Caco-2 (cell line): ENCODE measurements around the gene RAB13. TPM values are rescaled to one million over a fixed set of nuclear protein-coding genes. Genes with fewer than 3 reads are reported as not detected.
A peak's percentile ranks its signal among the peaks of the same experiment; 100 is the strongest.

Experiments
- BruUV-seq: library from RNA; stranded (reverse); fragments of 400-500 nt; replicated peaks from 2 replicates; lab custom pipeline; 2021; lab: Mats Ljungman, UMichigan
- CTCF ChIA-PET: fragments of 300-600 bp; sonication (Branson Sonifier 250); formaldehyde crosslinking; loops from one replicate; lab custom pipeline; 2022; ENCODE audit warnings: antibody characterized with exemption; lab: Charles Lee
- POLR2A ChIA-PET: fragments of 300-600 bp; sonication (Branson Sonifier 250); formaldehyde crosslinking; loops from one replicate; lab custom pipeline; 2022; ENCODE audit warnings: antibody characterized with exemption; lab: Charles Lee
- DNase-seq, 2 experiments: peaks; one replicate each; pipeline versions ENCODE4 v3.0.0 to v3.0.0-alpha.2; 2020 to 2022
- H3K27me3 ChIP-seq: replicated peaks from 2 replicates; pipeline ENCODE4 v1.6.0; 2011; ENCODE audit warnings: low read length; ENCODE audit not compliant: control insufficient read depth, insufficient read depth
- H3K36me3 ChIP-seq: 2 replicates; pipeline ENCODE4 v1.5.1; 2011; ENCODE audit warnings: low read length; ENCODE audit not compliant: control insufficient read depth, insufficient read depth
- H3K4me1 ChIP-seq: fragments of 250-450 bp; sonication (Bioruptor Pico); 2 replicates; pipeline ENCODE4 v1.5.1; 2020; ENCODE audit warnings: mild to moderate bottlenecking
- H3K4me3 ChIP-seq: 2 replicates; pipeline ENCODE4 v1.5.1; 2011; ENCODE audit warnings: low read depth, mild to moderate bottlenecking, control low read depth, low read length
- H3K9me3 ChIP-seq: fragments of 250-450 bp; sonication (Bioruptor Pico); 2 replicates; pipeline ENCODE4 v1.5.1; 2020; ENCODE audit warnings: mild to moderate bottlenecking, moderate library complexity
- H3K27ac Mint-ChIP-seq: one replicate; pipeline ENCODE4 v1.8.0; 2022; ENCODE audit warnings: mixed read lengths; ENCODE audit not compliant: unreplicated experiment
- H3K27me3 Mint-ChIP-seq: one replicate; pipeline ENCODE4 v1.8.0; 2022; ENCODE audit warnings: mixed read lengths; ENCODE audit not compliant: insufficient read depth, unreplicated experiment
- H3K36me3 Mint-ChIP-seq: one replicate; pipeline ENCODE4 v1.8.0; 2022; ENCODE audit warnings: mild to moderate bottlenecking, mixed read lengths; ENCODE audit not compliant: insufficient read depth, unreplicated experiment
- H3K4me1 Mint-ChIP-seq: one replicate; pipeline ENCODE4 v1.8.0; 2022; ENCODE audit warnings: low read depth, mixed read lengths; ENCODE audit not compliant: unreplicated experiment
- H3K4me3 Mint-ChIP-seq: one replicate; pipeline ENCODE4 v1.8.0; 2022; ENCODE audit warnings: mild to moderate bottlenecking, moderate library complexity, mixed read lengths; ENCODE audit not compliant: unreplicated experiment
- H3K9me3 Mint-ChIP-seq: one replicate; pipeline ENCODE4 v1.8.0; 2022; ENCODE audit warnings: mixed read lengths; ENCODE audit not compliant: unreplicated experiment
- intact Hi-C: fragments of 100-400 bp; cut with micrococcal nuclease; formaldehyde crosslinking; loops from one replicate; pipeline ENCODE4 v1.10.0; 2022; ENCODE audit not compliant: unreplicated experiment
- total RNA-seq: library from RNA; stranded (reverse); gene quantifications from 2 replicates; pipeline ENCODE4 v1.2.3, GENCODE V29; 2022
- TF ChIP-seq, protein P1 (sequence below), 2 experiments: fragments of 200-600 bp in 1 of 2; IDR thresholded peaks; 1 replicate in 1 of 2; 2 replicates in 1 of 2; pipeline versions ENCODE4 v1.5.1 to v1.8.0; 2011 to 2022; ENCODE audit warnings: antibody characterized with exemption in 1 of 2, control low read depth in 1 of 2, inconsistent platforms in 1 of 2, low read depth in 1 of 2, low read length in 1 of 2, mild to moderate bottlenecking in 1 of 2, moderate library complexity in 1 of 2; ENCODE audit not compliant: insufficient read depth in 1 of 2, severe bottlenecking in 1 of 2, unreplicated experiment in 1 of 2

Gene RAB13
- total RNA-seq, 1 experiment from 2014 or later, result 79.3 TPM

DNA sequence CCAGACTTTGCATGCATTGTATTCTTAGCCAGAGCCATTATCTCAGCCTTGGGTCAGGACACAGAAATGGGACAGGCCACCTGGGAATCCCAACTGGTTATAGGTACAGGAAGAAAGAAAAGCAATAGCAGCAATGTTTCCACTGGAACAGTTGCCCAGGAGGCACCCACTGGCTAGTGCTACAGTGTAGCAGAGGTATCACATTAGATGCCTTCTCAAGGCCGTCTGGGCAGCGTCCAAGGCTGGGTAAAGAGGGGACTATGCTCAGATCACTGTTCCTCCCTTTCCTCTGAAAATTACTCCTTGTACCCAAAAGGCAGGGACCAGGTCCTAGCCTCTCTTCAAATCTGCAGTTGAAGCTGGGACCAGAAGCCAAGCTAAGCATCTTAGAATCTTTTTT, 15.8 kb downstream of the RAB13 start:
- Mint-ChIP-seq H3K9me3 (no peaks in the 10 kb centered on the region), H3K36me3 (peaks cover 48% of the 10 kb centered on the region), H3K27ac (no peak overlapping the region), H3K4me3 (no peak overlapping the region), H3K27me3 (no peaks in the 10 kb centered on the region), H3K4me1 (peaks cover 7% of the 10 kb centered on the region)
- Histone ChIP-seq H3K9me3 (no peaks in the 10 kb centered on the region), H3K27me3 (no peaks in the 10 kb centered on the region), H3K36me3 (no peaks in the 10 kb centered on the region), H3K4me1 (peaks cover 9% of the 10 kb centered on the region; the same call in 1 of the 2 replicates), H3K4me3 (no peak overlapping the region)
- DNase-seq, result no peak
- ChIA-PET CTCF (no interaction called here), POLR2A (no interaction called here)
- intact Hi-C loops, result no loop called here
- no TSS peak for BruUV-seq
- TF ChIP-seq, protein P1, sequence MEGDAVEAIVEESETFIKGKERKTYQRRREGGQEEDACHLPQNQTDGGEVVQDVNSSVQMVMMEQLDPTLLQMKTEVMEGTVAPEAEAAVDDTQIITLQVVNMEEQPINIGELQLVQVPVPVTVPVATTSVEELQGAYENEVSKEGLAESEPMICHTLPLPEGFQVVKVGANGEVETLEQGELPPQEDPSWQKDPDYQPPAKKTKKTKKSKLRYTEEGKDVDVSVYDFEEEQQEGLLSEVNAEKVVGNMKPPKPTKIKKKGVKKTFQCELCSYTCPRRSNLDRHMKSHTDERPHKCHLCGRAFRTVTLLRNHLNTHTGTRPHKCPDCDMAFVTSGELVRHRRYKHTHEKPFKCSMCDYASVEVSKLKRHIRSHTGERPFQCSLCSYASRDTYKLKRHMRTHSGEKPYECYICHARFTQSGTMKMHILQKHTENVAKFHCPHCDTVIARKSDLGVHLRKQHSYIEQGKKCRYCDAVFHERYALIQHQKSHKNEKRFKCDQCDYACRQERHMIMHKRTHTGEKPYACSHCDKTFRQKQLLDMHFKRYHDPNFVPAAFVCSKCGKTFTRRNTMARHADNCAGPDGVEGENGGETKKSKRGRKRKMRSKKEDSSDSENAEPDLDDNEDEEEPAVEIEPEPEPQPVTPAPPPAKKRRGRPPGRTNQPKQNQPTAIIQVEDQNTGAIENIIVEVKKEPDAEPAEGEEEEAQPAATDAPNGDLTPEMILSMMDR (IDR thresholded peaks at IDR 0.05; ENCODE audit: insufficient read depth in 1 of 2, low read depth in 1 of 2, low read length in 1 of 2, severe bottlenecking in 1 of 2, unreplicated experiment in 1 of 2), result no peak

DNA sequence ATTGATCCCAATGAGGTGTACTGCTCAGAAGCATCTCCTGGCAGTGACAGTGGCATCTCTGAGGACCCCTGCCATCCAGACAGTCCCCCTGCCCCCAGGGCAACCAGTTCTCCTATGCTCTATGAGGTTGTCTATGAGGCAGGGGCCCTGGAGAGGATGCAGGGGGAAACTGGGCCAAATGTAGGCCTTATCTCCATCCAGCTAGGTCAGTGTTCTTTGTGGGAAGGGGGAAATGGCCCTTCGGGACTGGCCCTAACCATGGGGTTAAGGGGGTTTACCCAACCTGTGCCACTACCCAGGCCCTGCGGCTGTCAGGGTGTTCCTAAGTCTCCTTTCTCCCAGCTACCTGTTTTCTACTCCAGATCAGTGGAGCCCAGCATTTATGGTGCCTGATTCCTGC, 17.2 kb downstream of the RAB13 start:
- peaks cover 9% of the 10 kb centered on the region; the same call in 1 of the 2 replicates for H3K4me1 ChIP-seq
- Mint-ChIP-seq H3K27ac (no peak overlapping the region), H3K9me3 (no peaks in the 10 kb centered on the region), H3K4me3 (peak overlapping the region; percentile 81), H3K4me1 (peaks cover 9% of the 10 kb centered on the region), H3K27me3 (no peaks in the 10 kb centered on the region), H3K36me3 (peaks cover 42% of the 10 kb centered on the region)
- intact Hi-C loops, result no loop called here
- H3K9me3 ChIP-seq, result no peaks in the 10 kb centered on the region
- no peaks in the 10 kb centered on the region for H3K36me3 ChIP-seq
- no peaks in the 10 kb centered on the region for H3K27me3 ChIP-seq
- DNase-seq, result no peak
- CTCF ChIA-PET, result no interaction called here
- no TSS peak for BruUV-seq
- no peak overlapping the region; the same call in 1 of the 2 replicates for H3K4me3 ChIP-seq
- TF ChIP-seq, protein P1 (IDR thresholded peaks at IDR 0.05; ENCODE audit: insufficient read depth in 1 of 2, low read depth in 1 of 2, low read length in 1 of 2, severe bottlenecking in 1 of 2, unreplicated experiment in 1 of 2), result no peak
- POLR2A ChIA-PET, result no interaction called here

DNA sequence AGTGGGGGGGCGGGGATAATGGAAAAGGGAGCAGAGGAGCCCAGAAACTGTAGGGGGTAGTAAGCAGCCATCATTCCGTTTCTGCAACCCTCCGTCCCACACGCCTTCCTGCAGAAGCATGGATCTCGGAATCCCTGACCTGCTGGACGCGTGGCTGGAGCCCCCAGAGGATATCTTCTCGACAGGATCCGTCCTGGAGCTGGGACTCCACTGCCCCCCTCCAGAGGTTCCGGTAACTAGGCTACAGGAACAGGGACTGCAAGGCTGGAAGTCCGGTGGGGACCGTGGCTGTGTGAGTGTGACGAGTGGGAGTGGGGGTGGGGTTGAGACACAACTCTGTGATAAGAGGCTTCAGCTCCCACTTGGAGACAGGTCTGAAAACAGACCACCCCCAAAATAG, 17.7 kb downstream of the RAB13 start:
- H3K27me3 ChIP-seq, result no peaks in the 10 kb centered on the region
- DNase-seq, result no peak
- H3K9me3 ChIP-seq, result no peaks in the 10 kb centered on the region
- POLR2A ChIA-PET, result no interaction called here
- TF ChIP-seq, protein P1 (IDR thresholded peaks at IDR 0.05; ENCODE audit: insufficient read depth in 1 of 2, low read depth in 1 of 2, low read length in 1 of 2, severe bottlenecking in 1 of 2, unreplicated experiment in 1 of 2), result no peak
- no peaks in the 10 kb centered on the region for H3K36me3 ChIP-seq
- H3K4me1 ChIP-seq, result peaks cover 9% of the 10 kb centered on the region; the same call in 1 of the 2 replicates
- Mint-ChIP-seq H3K9me3 (no peaks in the 10 kb centered on the region), H3K27me3 (no peaks in the 10 kb centered on the region), H3K4me1 (peaks cover 9% of the 10 kb centered on the region), H3K4me3 (peak overlapping the region; percentile 81), H3K27ac (peak overlapping the region; percentile 99), H3K36me3 (peaks cover 43% of the 10 kb centered on the region)
- BruUV-seq, result no TSS peak
- H3K4me3 ChIP-seq, result peak overlapping the region; percentile 47
- CTCF ChIA-PET, result interaction anchor here (1.6 kb wide), 3 partner anchors 22 to 193 kb away, joined by 3 to 9 read pairs (median 6); partner anchors contain the start of genes RPS27 and SLC27A3
- intact Hi-C loops, result no loop called here
